Activated naive CD8-positive, alpha-beta T cell treated with anti-CD3 and anti-CD28 coated beads, Interleukin-2, amount 10 ng/mL, durations not matched to agents 7 days and 5 days (primary cell): ENCODE data around the gene SIN3B. TPM values are rescaled to one million over a fixed set of nuclear protein-coding genes. Genes with fewer than 3 reads are reported as not detected.
"Not testable (repeated sequence)": the region's sequence is repeated elsewhere in the genome, so short reads cannot be mapped to it uniquely, and the experiment has no call there.

Source experiments
- ATAC-seq: fragments of 150-1000 bp; cut with Tn5 transposase; one replicate; pipeline ENCODE4 v1.10.0; 2021; ENCODE audit warnings: low read depth, moderate library complexity
- POLR2A ChIA-PET: fragments of 350-600 bp; sonication (Branson Sonifier 250); formaldehyde crosslinking; loops from one replicate; lab custom pipeline; 2021; ENCODE audit warnings: antibody characterized with exemption; lab: Charles Lee
- DNase-seq: peaks from one replicate; pipeline ENCODE4 v3.0.0; 2021
- H3K27ac Mint-ChIP-seq: one replicate; pipeline ENCODE4 v1.8.0; 2022; ENCODE audit warnings: mild to moderate bottlenecking, mixed read lengths
- H3K27me3 Mint-ChIP-seq: one replicate; pipeline ENCODE4 v1.8.0; 2022; ENCODE audit warnings: mild to moderate bottlenecking, moderate library complexity, mixed read lengths
- H3K36me3 Mint-ChIP-seq: one replicate; pipeline ENCODE4 v1.8.0; 2021; ENCODE audit warnings: mild to moderate bottlenecking, mixed read lengths
- H3K4me1 Mint-ChIP-seq: one replicate; pipeline ENCODE4 v1.8.0; 2021; ENCODE audit warnings: mixed read lengths
- H3K4me3 Mint-ChIP-seq: one replicate; pipeline ENCODE4 v1.8.0; 2022; ENCODE audit warnings: mild to moderate bottlenecking, moderate library complexity, mixed read lengths
- H3K9me3 Mint-ChIP-seq: one replicate; pipeline ENCODE4 v1.8.0; 2021; ENCODE audit warnings: mixed read lengths
- total RNA-seq, 2 experiments: library from RNA; stranded (reverse); gene quantifications; one replicate each; pipeline ENCODE4 v1.2.3, GENCODE V29; 2021

Gene SIN3B
- total RNA-seq, 2 experiments from 2014 or later = 49.3 to 50.3 TPM

- no peak overlapping the region for H3K4me3 Mint-ChIP-seq
Observed at GRCh38 chr19:16862826-16863415, 33.7 kb downstream of the SIN3B start.

GRCh38 chr19:16867211-16867610, 38.0 kb downstream of the SIN3B start:
- no peaks in the 10 kb centered on the region for H3K9me3 Mint-ChIP-seq
- no peak for ATAC-seq
- DNase-seq = no peak
- peaks cover 7% of the 10 kb centered on the region for H3K36me3 Mint-ChIP-seq
- no peaks in the 10 kb centered on the region for H3K27me3 Mint-ChIP-seq
- POLR2A ChIA-PET = no interaction called here
- no peak overlapping the region for H3K4me3 Mint-ChIP-seq
- H3K4me1 Mint-ChIP-seq = no peaks in the 10 kb centered on the region
- H3K27ac Mint-ChIP-seq = no peak overlapping the region

More at GRCh38 chr19:16862826-16863415, 33.7 kb downstream of the SIN3B start:
- DNase-seq = no peak
- H3K27ac Mint-ChIP-seq = no peak overlapping the region
- POLR2A ChIA-PET = no interaction called here
- H3K27me3 Mint-ChIP-seq = no peaks in the 10 kb centered on the region
- ATAC-seq = no peak
- H3K9me3 Mint-ChIP-seq = no peaks in the 10 kb centered on the region
- peaks cover 2% of the 10 kb centered on the region for H3K4me1 Mint-ChIP-seq
- peaks cover 3% of the 10 kb centered on the region for H3K36me3 Mint-ChIP-seq

- DNase-seq = no peak
- H3K27ac Mint-ChIP-seq = no peak overlapping the region
- no peak for ATAC-seq
- peaks cover 5% of the 10 kb centered on the region for H3K36me3 Mint-ChIP-seq
- no peak overlapping the region for H3K4me3 Mint-ChIP-seq
- POLR2A ChIA-PET = no interaction called here
- no peaks in the 10 kb centered on the region for H3K27me3 Mint-ChIP-seq
- H3K4me1 Mint-ChIP-seq = no peaks in the 10 kb centered on the region
- no peaks in the 10 kb centered on the region for H3K9me3 Mint-ChIP-seq
Observed at GRCh38 chr19:16868423-16869130, 39.4 kb downstream of the SIN3B start.

- POLR2A ChIA-PET = no interaction called here
- Mint-ChIP-seq H3K27ac (no peak overlapping the region), H3K9me3 (peaks cover 7% of the 10 kb centered on the region), H3K4me1 (no peaks in the 10 kb centered on the region), H3K36me3 (peaks cover 14% of the 10 kb centered on the region), H3K4me3 (no peak overlapping the region), H3K27me3 (no peaks in the 10 kb centered on the region)
- ATAC-seq (no peak), DNase-seq (no peak)
Observed at GRCh38 chr19:16869331-16869972, 40.3 kb downstream of the SIN3B start.

GRCh38 chr19:16871871-16872270, 42.7 kb downstream of the SIN3B start:
- POLR2A ChIA-PET = no interaction called here
- DNase-seq (no peak), ATAC-seq (no peak)
- peaks cover 29% of the 10 kb centered on the region for H3K36me3 Mint-ChIP-seq
- H3K27ac Mint-ChIP-seq = no peak overlapping the region
- H3K4me1 Mint-ChIP-seq = peaks cover 6% of the 10 kb centered on the region
- H3K9me3 Mint-ChIP-seq = peaks cover 12% of the 10 kb centered on the region
- H3K27me3 Mint-ChIP-seq = no peaks in the 10 kb centered on the region
- H3K4me3 Mint-ChIP-seq = no peak overlapping the region

- Mint-ChIP-seq H3K36me3 (peaks cover 36% of the 10 kb centered on the region), H3K27me3 (no peaks in the 10 kb centered on the region), H3K4me3 (no peak overlapping the region), H3K4me1 (peaks cover 12% of the 10 kb centered on the region), H3K9me3 (peaks cover 12% of the 10 kb centered on the region), H3K27ac (no peak overlapping the region)
- ATAC-seq (no peak), DNase-seq (no peak)
- POLR2A ChIA-PET = no interaction called here
Observed at GRCh38 chr19:16872728-16873127, 43.5 kb downstream of the SIN3B start.

GRCh38 chr19:16873594-16873993, 44.4 kb downstream of the SIN3B start:
- H3K36me3 Mint-ChIP-seq = peaks cover 36% of the 10 kb centered on the region
- H3K4me1 Mint-ChIP-seq = peaks cover 12% of the 10 kb centered on the region
- H3K9me3 Mint-ChIP-seq = peaks cover 12% of the 10 kb centered on the region
- POLR2A ChIA-PET = no interaction called here
- no peak for ATAC-seq
- no peak for DNase-seq
- H3K27me3 Mint-ChIP-seq = no peaks in the 10 kb centered on the region
- no peak overlapping the region for H3K27ac Mint-ChIP-seq
- no peak overlapping the region for H3K4me3 Mint-ChIP-seq

GRCh38 chr19:16874250-16874977, 45.2 kb downstream of the SIN3B start:
- Mint-ChIP-seq H3K4me1 (peaks cover 12% of the 10 kb centered on the region), H3K27me3 (no peaks in the 10 kb centered on the region), H3K9me3 (peaks cover 12% of the 10 kb centered on the region), H3K4me3 (no peak overlapping the region), H3K27ac (peak overlapping the region; percentile 74), H3K36me3 (peaks cover 42% of the 10 kb centered on the region)
- POLR2A ChIA-PET = no interaction called here
- ATAC-seq (no peak), DNase-seq (no peak)

- H3K27ac Mint-ChIP-seq = peak overlapping the region; percentile 56
- H3K4me1 Mint-ChIP-seq = peaks cover 12% of the 10 kb centered on the region
- peaks cover 42% of the 10 kb centered on the region for H3K36me3 Mint-ChIP-seq
- H3K9me3 Mint-ChIP-seq = peaks cover 12% of the 10 kb centered on the region
- ATAC-seq, H3K27me3 Mint-ChIP-seq, POLR2A ChIA-PET, H3K4me3 Mint-ChIP-seq, DNase-seq: not testable (repeated sequence)
Observed at GRCh38 chr19:16874978-16875299, 45.7 kb downstream of the SIN3B start.

- H3K27ac Mint-ChIP-seq = no peak overlapping the region
- H3K4me3 Mint-ChIP-seq = no peak overlapping the region
- H3K36me3 Mint-ChIP-seq = peaks cover 51% of the 10 kb centered on the region
- H3K9me3 Mint-ChIP-seq = peaks cover 15% of the 10 kb centered on the region
- no peaks in the 10 kb centered on the region for H3K27me3 Mint-ChIP-seq
- peaks cover 12% of the 10 kb centered on the region for H3K4me1 Mint-ChIP-seq
- ATAC-seq = no peak
- POLR2A ChIA-PET = no interaction called here
- no peak for DNase-seq
Observed at GRCh38 chr19:16875584-16876555, 46.7 kb downstream of the SIN3B start.

- H3K36me3 Mint-ChIP-seq = peaks cover 49% of the 10 kb centered on the region
- no peak for ATAC-seq
Observed at GRCh38 chr19:16876904-16877361, 47.7 kb downstream of the SIN3B start.

GRCh38 chr19:16877581-16877980, 48.4 kb downstream of the SIN3B start:
- H3K36me3 Mint-ChIP-seq = peaks cover 52% of the 10 kb centered on the region

More at GRCh38 chr19:16876904-16877361, 47.7 kb downstream of the SIN3B start:
- Mint-ChIP-seq H3K4me3 (no peak overlapping the region), H3K9me3 (peaks cover 16% of the 10 kb centered on the region), H3K27ac (no peak overlapping the region), H3K27me3 (no peaks in the 10 kb centered on the region), H3K4me1 (peaks cover 12% of the 10 kb centered on the region)
- no peak for DNase-seq
- POLR2A ChIA-PET = no interaction called here

More at GRCh38 chr19:16877581-16877980, 48.4 kb downstream of the SIN3B start:
- Mint-ChIP-seq H3K4me1 (peaks cover 12% of the 10 kb centered on the region), H3K27me3 (no peaks in the 10 kb centered on the region), H3K4me3 (no peak overlapping the region), H3K9me3 (peaks cover 23% of the 10 kb centered on the region), H3K27ac (no peak overlapping the region)
- DNase-seq (no peak), ATAC-seq (no peak)
- POLR2A ChIA-PET = no interaction called here
